GM12801 (cell line): ENCODE measurements around the gene NFIB.

Experiments
- TF ChIP-seq, protein P1 (sequence below): IDR thresholded peaks from one replicate; pipeline ENCODE4 v1.5.1; 2011; ENCODE audit warnings: control low read depth; ENCODE audit not compliant: insufficient read length; ENCODE audit errors: extremely low read depth

Gene NFIB

DNA sequence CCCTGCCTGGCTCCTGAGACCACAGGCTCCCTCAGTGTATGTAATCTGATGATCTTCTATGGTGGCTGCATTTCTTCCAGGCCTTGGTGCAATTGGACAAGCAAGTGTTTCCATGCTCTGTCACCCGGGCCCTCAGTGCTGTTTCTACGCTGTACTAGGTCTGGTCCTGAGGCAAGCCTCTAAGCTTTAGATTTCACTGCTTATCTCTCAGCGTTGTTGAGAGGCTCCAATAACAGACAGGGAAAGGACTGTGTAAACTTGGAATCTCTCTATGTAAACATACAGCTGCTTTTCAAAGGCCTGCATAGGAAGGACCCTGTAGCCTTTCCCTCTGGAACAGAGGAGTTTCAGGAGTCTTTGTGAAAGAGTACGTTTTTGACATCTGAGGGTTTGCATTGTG is 38.6 kb upstream of the NFIB start:
- TF ChIP-seq, protein P1, sequence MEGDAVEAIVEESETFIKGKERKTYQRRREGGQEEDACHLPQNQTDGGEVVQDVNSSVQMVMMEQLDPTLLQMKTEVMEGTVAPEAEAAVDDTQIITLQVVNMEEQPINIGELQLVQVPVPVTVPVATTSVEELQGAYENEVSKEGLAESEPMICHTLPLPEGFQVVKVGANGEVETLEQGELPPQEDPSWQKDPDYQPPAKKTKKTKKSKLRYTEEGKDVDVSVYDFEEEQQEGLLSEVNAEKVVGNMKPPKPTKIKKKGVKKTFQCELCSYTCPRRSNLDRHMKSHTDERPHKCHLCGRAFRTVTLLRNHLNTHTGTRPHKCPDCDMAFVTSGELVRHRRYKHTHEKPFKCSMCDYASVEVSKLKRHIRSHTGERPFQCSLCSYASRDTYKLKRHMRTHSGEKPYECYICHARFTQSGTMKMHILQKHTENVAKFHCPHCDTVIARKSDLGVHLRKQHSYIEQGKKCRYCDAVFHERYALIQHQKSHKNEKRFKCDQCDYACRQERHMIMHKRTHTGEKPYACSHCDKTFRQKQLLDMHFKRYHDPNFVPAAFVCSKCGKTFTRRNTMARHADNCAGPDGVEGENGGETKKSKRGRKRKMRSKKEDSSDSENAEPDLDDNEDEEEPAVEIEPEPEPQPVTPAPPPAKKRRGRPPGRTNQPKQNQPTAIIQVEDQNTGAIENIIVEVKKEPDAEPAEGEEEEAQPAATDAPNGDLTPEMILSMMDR: no peak

DNA sequence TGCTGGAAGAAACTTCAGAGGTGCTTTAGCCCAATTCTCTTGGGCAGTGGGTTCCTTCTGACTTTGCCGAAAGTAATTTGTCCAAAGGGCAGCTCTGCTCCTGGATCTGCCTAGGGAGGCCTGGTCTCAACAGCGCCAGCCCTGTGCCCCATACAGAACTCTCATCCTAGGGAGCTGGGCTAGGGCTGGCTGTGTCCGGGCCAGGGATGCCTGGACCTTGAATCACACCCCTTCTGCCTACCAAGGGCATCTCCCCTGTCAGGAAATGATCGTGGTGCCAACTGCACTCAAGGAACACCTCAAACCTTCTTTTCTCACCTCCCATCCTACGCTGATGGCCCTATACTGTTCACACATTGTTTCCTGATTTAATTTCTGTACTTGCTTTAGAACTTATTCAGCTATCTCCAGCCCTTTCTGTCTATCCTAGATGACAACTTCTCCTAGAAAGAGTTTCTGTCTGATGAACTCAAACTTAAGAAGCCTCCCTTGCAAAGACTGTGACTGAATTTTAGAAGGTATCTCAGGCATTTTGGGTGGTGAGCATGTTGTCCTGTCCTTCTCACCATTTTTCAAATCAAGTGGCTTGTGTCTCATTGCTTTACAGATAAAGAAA is 37.4 kb upstream of the NFIB start:
- TF ChIP-seq, protein P1: no peak

DNA sequence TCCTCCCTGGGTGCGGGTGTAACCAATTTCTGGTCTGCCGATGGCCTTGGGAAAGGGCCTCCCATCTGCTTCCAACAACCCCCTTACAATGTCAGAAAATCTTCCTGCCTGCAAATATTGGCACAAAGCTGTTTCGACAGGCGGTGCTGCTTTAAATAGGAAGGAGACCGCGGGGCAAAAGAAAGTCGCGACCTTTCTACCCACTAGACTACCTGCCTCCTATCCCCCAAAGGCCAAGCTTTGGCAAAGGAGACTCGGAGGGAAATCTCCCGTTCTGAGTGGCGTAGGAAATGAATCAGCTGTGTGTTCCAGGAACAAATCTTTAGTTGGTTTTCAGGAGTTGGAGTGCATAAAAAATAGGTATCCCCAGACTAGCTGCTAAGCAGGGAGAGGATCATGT is 36.8 kb upstream of the NFIB start:
- TF ChIP-seq, protein P1: no peak

DNA sequence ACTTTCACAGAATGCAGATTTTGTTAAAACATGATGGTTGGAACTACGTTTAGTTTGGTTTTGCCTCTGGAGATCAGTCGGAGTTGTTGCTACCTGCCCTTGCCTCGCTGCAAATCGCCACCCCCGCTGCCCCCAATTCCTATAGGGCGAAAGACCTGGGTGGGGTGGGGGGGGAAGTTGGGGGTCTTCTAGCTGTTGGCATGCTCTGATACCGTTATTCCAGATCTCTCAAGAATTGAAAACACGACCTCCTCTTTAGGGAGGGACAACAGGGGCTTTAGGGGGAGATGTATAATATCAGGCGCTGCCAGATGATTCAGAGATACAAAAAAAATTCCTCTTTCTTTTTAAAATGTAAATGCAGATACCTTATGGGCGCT is 36.4 kb upstream of the NFIB start:
- TF ChIP-seq, protein P1: no peak

DNA sequence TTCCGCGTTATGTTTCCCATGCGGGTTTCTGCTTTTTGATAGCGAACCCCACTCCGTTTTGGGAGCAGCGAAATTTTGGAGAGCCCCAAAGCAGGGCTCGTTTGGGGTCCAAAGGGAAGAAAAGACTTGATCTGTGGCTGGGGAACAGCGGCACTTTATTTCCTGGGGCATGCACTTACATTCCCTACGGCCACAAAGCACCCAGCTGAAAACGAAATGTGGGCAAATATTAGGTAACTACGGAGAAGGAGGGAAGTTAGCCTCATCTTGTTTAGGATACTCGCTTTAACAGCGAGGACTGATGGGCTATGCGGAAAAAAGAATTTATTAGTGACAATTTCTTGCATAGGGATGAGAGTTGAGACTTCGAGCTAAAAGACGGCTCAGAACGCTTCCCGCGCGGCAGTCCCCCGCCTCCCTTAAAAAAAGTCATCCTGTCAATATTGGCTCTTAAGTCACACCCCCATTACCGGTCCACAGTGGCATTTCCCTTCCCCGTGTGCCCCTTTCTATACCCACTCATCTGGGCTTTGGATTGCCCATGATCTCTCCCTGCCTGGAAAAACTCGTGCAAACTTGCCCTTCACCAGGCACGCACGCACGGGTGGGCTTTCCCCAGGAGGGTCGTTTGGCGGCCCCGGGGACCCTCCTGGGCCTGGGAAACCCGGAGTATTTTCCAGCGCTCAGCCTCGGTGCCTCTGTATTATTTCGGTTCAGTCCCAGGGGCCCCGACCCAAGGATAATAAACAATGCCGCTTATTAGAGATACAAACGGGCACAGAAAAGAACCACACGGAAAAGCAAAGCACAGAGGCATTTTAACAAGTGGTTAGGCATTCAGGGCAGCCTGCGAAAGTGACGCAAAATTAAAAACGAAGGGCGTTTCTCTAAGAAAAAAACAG is 35.8 kb upstream of the NFIB start:
- TF ChIP-seq, protein P1: no peak

DNA sequence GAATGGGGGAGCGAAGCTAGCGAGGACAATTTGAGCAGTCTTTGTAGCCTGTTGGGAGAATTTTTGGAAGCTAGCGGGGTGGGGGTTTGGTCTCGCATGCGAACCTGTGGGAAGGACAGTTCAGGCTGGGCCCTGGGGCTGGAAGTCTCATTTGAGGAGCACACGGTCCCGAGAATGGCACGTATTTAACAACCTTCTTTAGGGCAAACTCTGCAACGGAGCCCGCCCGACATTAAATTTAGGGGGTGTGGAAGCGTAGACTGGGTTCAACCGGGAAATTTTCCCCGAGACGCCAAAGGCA is 35.2 kb upstream of the NFIB start:
- TF ChIP-seq, protein P1: no peak

DNA sequence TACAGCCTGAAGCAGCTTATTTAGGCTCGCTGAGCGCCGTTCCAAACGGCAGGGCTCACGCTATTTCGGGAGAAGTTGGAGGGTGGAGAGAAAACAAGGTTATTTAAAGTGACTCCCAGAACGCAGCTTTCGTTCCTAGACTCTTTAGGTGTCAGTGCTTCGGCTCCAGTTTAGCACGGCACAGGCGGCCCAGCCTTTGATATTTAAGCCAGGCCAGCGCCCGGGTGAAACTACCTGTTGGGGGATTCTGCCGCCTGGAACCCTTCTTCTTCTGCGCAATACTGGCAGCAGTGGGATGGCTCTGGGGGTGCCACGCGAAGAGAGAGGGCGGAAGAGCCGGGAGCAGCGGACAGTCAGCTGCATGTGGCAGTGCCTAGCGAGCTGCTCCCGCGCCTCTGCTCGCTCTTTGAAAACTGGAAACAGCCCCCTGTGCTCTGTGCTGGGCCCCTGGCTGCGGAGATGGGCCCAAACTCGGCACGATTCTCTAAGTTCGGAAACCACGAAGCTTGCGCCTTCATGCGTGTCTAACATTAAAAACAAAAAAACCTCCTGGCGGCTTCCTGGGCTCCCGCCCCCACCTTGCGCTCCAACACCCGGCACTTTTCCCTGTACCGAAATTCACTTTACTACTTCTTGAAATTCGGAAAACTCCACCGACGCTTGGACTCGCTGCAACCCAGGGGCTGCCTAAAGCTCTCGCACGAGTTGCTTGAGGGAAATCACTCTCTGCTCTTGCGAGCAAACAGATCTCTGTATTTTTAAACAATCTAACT is 34.6 kb upstream of the NFIB start:
- TF ChIP-seq, protein P1: no peak
